Panc1 (cell line): ENCODE results near the gene SNRNP70. TPM values are rescaled to one million over a fixed set of nuclear protein-coding genes. Genes with fewer than 3 reads are reported as not detected.

Source experiments
- ATAC-seq: fragments of 200-7000 bp; cut with Tn5 transposase; 2 replicates; pipeline ENCODE4 v1.9.1; 2020; ENCODE audit warnings: mild to moderate bottlenecking, moderate library complexity
- BruUV-seq: library from RNA; stranded (reverse); fragments of 400-500 nt; replicated peaks from 2 replicates; lab custom pipeline; 2021; lab: Mats Ljungman, UMichigan
- CTCF ChIA-PET: fragments of 300-600 bp; sonication (Branson Sonifier 250); formaldehyde crosslinking; loops from one replicate; lab custom pipeline; 2022; ENCODE audit warnings: antibody characterized with exemption; lab: Charles Lee
- POLR2A ChIA-PET: fragments of 300-600 bp; sonication (Branson Sonifier 250); formaldehyde crosslinking; loops from one replicate; lab custom pipeline; 2022; ENCODE audit warnings: antibody characterized with exemption; lab: Charles Lee
- DNase-seq: peaks from one replicate; pipeline ENCODE4 v3.0.0-alpha.2; 2010; ENCODE audit warnings: low read depth, low spot score
- H3K27ac ChIP-seq: 2 replicates; pipeline ENCODE4 v1.5.1; 2011; ENCODE audit warnings: mild to moderate bottlenecking, low read length, inconsistent platforms
- H3K27me3 ChIP-seq: fragments of 200-500 bp; sonication (Bioruptor generic); 2 replicates; pipeline ENCODE4 v1.6.0; 2014; ENCODE audit warnings: low read length, inconsistent platforms; ENCODE audit not compliant: control insufficient read depth, insufficient read depth
- H3K36me3 ChIP-seq: fragments of 200-500 bp; sonication (Bioruptor generic); 2 replicates; pipeline ENCODE4 v1.5.1; 2014; ENCODE audit warnings: inconsistent platforms, mild to moderate bottlenecking, low read length, moderate library complexity; ENCODE audit not compliant: control insufficient read depth, insufficient read depth
- H3K4me1 ChIP-seq: 2 replicates; pipeline ENCODE4 v1.5.1; 2011; ENCODE audit warnings: inconsistent platforms, mild to moderate bottlenecking, low read length, moderate library complexity; ENCODE audit not compliant: control insufficient read depth, insufficient read depth
- H3K4me3 ChIP-seq, 2 experiments: 2 replicates each; pipeline ENCODE4 v1.5.1; 2011 to 2012; ENCODE audit warnings: low read depth in 2 of 2, low read length in 2 of 2, mild to moderate bottlenecking in 2 of 2, inconsistent platforms in 1 of 2, moderate library complexity in 1 of 2
- H3K9me3 ChIP-seq: fragments of 200-500 bp; sonication (Bioruptor generic); 2 replicates; pipeline ENCODE4 v1.5.1; 2014; ENCODE audit warnings: low read depth, mild to moderate bottlenecking, inconsistent platforms, low read length, moderate library complexity; ENCODE audit not compliant: control insufficient read depth, insufficient read depth
- POLR2AphosphoS5 ChIP-seq: IDR thresholded peaks from 2 replicates; pipeline ENCODE4 v1.6.1; 2012; ENCODE audit warnings: mild to moderate bottlenecking, low read depth, low read length, moderate library complexity
- SIN3A ChIP-seq: IDR thresholded peaks from 2 replicates; pipeline ENCODE4 v1.6.1; 2012; ENCODE audit warnings: low read depth, mild to moderate bottlenecking, low read length, moderate library complexity, borderline replicate concordance; ENCODE audit not compliant: insufficient read depth
- TCF7L2 ChIP-seq: IDR thresholded peaks from 2 replicates; pipeline ENCODE4 v1.6.1; 2011; ENCODE audit warnings: mild to moderate bottlenecking, low read depth, low read length, inconsistent platforms
- in situ Hi-C: cut with HindIII; loops from 2 replicates; pipeline ENCODE4 v1.10.0; 2016; ENCODE audit warnings: low sequenced_read_pairs, low pct_unique_long_range_greater_than_20kb
- intact Hi-C: fragments of 100-400 bp; cut with micrococcal nuclease; formaldehyde crosslinking; loops from one replicate; pipeline ENCODE4 v1.10.0; 2022; ENCODE audit not compliant: unreplicated experiment
- total RNA-seq: library from RNA; stranded (reverse); gene quantifications from one replicate; pipeline ENCODE4 v1.2.1, GENCODE V29; 2021; ENCODE audit not compliant: unreplicated experiment
- TF ChIP-seq, protein P1 (sequence below): fragments of 450-650 bp; IDR thresholded peaks from 2 replicates; pipeline ENCODE4 v1.5.1; 2017; ENCODE audit warnings: mild to moderate bottlenecking
- TF ChIP-seq, protein P2 (sequence below), 2 experiments: IDR thresholded peaks; 2 replicates each; pipeline ENCODE4 v1.6.1; 2011 to 2012; ENCODE audit warnings: low read depth in 2 of 2, control low read depth in 1 of 2, low read length in 1 of 2, mild to moderate bottlenecking in 1 of 2, moderate library complexity in 1 of 2; ENCODE audit not compliant: insufficient read depth in 1 of 2

Gene SNRNP70
- total RNA-seq, 1 experiment from 2014 or later: 180 TPM

DNA sequence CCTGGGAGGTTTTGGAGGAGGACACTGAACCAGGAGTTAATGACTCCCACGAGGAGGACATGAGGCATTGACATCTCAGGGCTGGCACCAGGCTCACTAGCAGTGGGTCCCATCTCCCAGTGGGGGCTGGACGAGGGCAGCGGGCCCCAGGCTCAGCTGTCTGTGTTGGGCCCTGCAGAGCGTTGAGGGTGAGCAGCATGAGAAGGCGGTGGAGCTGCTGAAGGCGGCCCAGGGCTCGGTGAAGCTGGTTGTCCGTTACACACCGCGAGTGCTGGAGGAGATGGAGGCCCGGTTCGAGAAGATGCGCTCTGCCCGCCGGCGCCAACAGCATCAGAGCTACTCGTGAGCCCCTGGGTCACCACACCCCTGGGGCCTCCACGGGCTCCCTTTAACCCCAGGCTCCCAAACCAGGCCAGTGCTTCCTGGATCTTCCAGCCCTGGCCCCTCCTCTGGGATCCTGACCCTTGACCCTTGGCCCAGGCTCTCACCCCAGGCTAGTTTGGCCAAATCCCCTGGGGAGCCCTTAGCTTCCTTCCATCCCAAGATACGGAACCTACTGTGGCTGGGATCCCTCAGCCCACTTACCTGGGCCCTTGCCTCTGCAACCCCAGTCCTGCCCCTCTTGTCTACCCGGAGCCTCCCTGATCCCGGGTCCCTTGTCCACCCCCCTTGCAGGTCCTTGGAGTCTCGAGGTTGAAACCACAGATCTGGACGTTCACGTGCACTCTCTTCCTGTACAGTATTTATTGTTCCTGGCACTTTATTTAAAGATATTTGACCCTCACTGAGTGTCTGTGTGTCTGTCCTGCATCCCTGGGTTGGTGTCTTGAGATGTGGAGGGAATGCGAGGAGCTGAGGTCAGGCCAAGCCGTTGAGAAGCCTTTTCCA is 32.7 kb downstream of the SNRNP70 start:
- no peak for TF ChIP-seq POLR2AphosphoS5
- TF ChIP-seq, protein P1, sequence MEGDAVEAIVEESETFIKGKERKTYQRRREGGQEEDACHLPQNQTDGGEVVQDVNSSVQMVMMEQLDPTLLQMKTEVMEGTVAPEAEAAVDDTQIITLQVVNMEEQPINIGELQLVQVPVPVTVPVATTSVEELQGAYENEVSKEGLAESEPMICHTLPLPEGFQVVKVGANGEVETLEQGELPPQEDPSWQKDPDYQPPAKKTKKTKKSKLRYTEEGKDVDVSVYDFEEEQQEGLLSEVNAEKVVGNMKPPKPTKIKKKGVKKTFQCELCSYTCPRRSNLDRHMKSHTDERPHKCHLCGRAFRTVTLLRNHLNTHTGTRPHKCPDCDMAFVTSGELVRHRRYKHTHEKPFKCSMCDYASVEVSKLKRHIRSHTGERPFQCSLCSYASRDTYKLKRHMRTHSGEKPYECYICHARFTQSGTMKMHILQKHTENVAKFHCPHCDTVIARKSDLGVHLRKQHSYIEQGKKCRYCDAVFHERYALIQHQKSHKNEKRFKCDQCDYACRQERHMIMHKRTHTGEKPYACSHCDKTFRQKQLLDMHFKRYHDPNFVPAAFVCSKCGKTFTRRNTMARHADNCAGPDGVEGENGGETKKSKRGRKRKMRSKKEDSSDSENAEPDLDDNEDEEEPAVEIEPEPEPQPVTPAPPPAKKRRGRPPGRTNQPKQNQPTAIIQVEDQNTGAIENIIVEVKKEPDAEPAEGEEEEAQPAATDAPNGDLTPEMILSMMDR: no peak
- TF ChIP-seq, protein P2, sequence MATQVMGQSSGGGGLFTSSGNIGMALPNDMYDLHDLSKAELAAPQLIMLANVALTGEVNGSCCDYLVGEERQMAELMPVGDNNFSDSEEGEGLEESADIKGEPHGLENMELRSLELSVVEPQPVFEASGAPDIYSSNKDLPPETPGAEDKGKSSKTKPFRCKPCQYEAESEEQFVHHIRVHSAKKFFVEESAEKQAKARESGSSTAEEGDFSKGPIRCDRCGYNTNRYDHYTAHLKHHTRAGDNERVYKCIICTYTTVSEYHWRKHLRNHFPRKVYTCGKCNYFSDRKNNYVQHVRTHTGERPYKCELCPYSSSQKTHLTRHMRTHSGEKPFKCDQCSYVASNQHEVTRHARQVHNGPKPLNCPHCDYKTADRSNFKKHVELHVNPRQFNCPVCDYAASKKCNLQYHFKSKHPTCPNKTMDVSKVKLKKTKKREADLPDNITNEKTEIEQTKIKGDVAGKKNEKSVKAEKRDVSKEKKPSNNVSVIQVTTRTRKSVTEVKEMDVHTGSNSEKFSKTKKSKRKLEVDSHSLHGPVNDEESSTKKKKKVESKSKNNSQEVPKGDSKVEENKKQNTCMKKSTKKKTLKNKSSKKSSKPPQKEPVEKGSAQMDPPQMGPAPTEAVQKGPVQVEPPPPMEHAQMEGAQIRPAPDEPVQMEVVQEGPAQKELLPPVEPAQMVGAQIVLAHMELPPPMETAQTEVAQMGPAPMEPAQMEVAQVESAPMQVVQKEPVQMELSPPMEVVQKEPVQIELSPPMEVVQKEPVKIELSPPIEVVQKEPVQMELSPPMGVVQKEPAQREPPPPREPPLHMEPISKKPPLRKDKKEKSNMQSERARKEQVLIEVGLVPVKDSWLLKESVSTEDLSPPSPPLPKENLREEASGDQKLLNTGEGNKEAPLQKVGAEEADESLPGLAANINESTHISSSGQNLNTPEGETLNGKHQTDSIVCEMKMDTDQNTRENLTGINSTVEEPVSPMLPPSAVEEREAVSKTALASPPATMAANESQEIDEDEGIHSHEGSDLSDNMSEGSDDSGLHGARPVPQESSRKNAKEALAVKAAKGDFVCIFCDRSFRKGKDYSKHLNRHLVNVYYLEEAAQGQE (IDR thresholded peaks at IDR 0.05; ENCODE audit: insufficient read depth in 1 of 2, low read depth in 2 of 2, low read length in 1 of 2): no peak
- TF ChIP-seq TCF7L2: no peak
- TF ChIP-seq SIN3A: no peak
- peak overlapping the region; percentile 53 to 57 for H3K4me3 ChIP-seq
- in situ Hi-C loops (no loop called here), intact Hi-C loops (no loop called here)
- DNase-seq (no peak), ATAC-seq (no peak)
- TSS peak; percentile 88 for BruUV-seq
- peaks cover 11% of the 10 kb centered on the region for H3K4me1 ChIP-seq
- CTCF ChIA-PET: interaction anchor here (0.7 kb wide), 1 partner anchor 62 kb away, joined by 7 read pairs; no protein-coding TSS in a partner anchor
- H3K27ac ChIP-seq: peak overlapping the region; percentile 83
- no peaks in the 10 kb centered on the region for H3K27me3 ChIP-seq
- no peaks in the 10 kb centered on the region for H3K36me3 ChIP-seq
- H3K9me3 ChIP-seq: no peaks in the 10 kb centered on the region
- POLR2A ChIA-PET: interaction anchor here (0.6 kb wide), 1 partner anchor 199 kb away, joined by 3 read pairs; no protein-coding TSS in a partner anchor

DNA sequence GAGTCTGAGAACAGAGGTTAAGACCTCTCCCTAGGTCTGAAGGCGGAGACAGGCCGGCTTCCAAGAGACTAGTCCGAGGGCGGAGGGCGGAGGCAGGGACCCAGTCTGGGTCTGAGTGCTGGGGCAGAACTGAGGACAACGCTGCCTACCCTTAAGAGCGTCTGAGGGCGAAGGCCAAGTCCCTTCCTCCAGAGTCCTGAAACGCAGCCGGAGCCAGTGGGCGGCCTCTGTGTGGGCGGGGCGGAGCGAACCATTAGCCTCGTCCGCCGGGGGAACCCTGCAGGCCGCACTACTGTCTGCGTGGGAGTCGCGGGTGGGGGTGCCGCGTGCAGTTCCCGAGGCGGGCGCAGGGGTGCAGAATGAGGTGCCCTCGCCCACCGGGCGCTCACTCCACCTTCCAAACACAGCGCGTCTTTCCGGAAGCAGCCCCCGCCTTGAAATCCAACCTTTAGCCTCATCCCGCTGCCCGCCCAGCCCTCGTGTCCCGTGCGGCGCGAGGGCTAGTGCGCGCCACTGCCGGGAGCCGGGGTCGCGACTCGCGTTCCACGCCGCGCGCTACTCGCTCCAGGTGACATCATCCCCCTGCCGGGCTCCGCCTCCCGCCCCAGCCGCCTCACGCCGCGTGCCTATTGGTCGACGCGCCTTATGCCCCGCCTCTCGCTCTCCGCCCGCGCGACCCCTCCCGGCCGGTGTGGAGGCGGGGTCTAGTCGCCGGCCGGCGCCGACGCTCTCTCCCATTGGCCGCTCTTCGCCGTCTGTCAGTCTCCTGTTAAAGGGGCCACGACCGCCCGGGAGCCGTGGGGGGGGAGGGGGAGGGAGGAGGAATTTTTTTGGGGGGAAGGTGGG is 33.5 kb downstream of the SNRNP70 start, which contains the start of gene C19orf73:
Gene C19orf73, minus strand, starts transcription at position 579 of the 846 bp plus-strand sequence. Its CDS starts 121 bp downstream, at position 458.
- no peaks in the 10 kb centered on the region for H3K9me3 ChIP-seq
- peak; percentile 50 for DNase-seq
- H3K36me3 ChIP-seq: no peaks in the 10 kb centered on the region
- TF ChIP-seq, protein P1: no peak
- TF ChIP-seq SIN3A: 0 out of 2 replicates have a peak, but pooled peaks have one; percentile 52
- TF ChIP-seq POLR2AphosphoS5: peak; percentile 63
- TF ChIP-seq TCF7L2: 0 out of 2 replicates have a peak, but pooled peaks have one; percentile 29
- TF ChIP-seq, protein P2 (IDR thresholded peaks at IDR 0.05; ENCODE audit: insufficient read depth in 1 of 2, low read depth in 2 of 2, low read length in 1 of 2): 0 out of 4 replicates have a peak, but pooled peaks of 1 of the 2 experiments have one; percentile 13
- peaks cover 7% of the 10 kb centered on the region for H3K4me1 ChIP-seq
- intact Hi-C loops: no loop called here
- no TSS peak for BruUV-seq
- ATAC-seq: peak; percentile 85
- ChIA-PET CTCF (no interaction called here), POLR2A (interaction anchor here (0.6 kb wide), 1 partner anchor 198 kb away, joined by 3 read pairs; no protein-coding TSS in a partner anchor)
- in situ Hi-C loops: no loop called here
- no peaks in the 10 kb centered on the region for H3K27me3 ChIP-seq
- H3K4me3 ChIP-seq: peak within 1 kb of the TSS; percentile 53 to 57
- peak within 1 kb of the TSS; percentile 83 for H3K27ac ChIP-seq
